GM18511 (cell line): Measurements from ENCODE around the gene NRAP.

ENCODE experiments used
- ATAC-seq: cut with Tn5 transposase; IDR thresholded peaks from one replicate; pipeline ENCODE4 v1.9.1; 2021; ENCODE audit warnings: mild to moderate bottlenecking, moderate library complexity; ENCODE audit not compliant: unreplicated experiment

The NRAP gene

GRCh38 chr10:113610631-113611601 is 52.9 kb downstream of the NRAP start:
- ATAC-seq = no peak

GRCh38 chr10:113609704-113610108 is 54.1 kb downstream of the NRAP start:
- ATAC-seq = no peak

- ATAC-seq = no peak
Observed at GRCh38 chr10:113605268-113605978, 58.4 kb downstream of the NRAP start.

- ATAC-seq = no peak
Observed at GRCh38 chr10:113604572-113604971, 59.3 kb downstream of the NRAP start.

GRCh38 chr10:113603057-113603777 is 60.6 kb downstream of the NRAP start:
- no peak for ATAC-seq

- no peak for ATAC-seq
Observed at GRCh38 chr10:113600569-113600968, 63.3 kb downstream of the NRAP start.

- no peak for ATAC-seq
Observed at GRCh38 chr10:113594652-113595051, 69.2 kb downstream of the NRAP start.

GRCh38 chr10:113592380-113592779 is 71.5 kb downstream of the NRAP start:
- no peak for ATAC-seq

- no peak for ATAC-seq
Observed at GRCh38 chr10:113590581-113590980, 73.3 kb downstream of the NRAP start.

- ATAC-seq = no peak
Observed at GRCh38 chr10:113589201-113589770, 74.6 kb downstream of the NRAP start.

GRCh38 chr10:113585949-113586348 is 77.9 kb downstream of the NRAP start:
- no peak for ATAC-seq

GRCh38 chr10:113583571-113583970 is 80.3 kb downstream of the NRAP start:
- no peak for ATAC-seq

- ATAC-seq = no peak
Observed at GRCh38 chr10:113581092-113581491, 82.7 kb downstream of the NRAP start.

GRCh38 chr10:113578773-113579172 is 85.1 kb downstream of the NRAP start:
- ATAC-seq = no peak

GRCh38 chr10:113576852-113577251 is 87.0 kb downstream of the NRAP start:
- ATAC-seq = no peak

- no peak for ATAC-seq
Observed at GRCh38 chr10:113573368-113573767, 90.5 kb downstream of the NRAP start.

GRCh38 chr10:113572520-113573290 is 91.1 kb downstream of the NRAP start:
- ATAC-seq = no peak

GRCh38 chr10:113569576-113569975 is 94.3 kb downstream of the NRAP start:
- ATAC-seq = no peak

GRCh38 chr10:113566888-113567287 is 97.0 kb downstream of the NRAP start:
- no peak for ATAC-seq

GRCh38 chr10:113565364-113565763 is 98.5 kb downstream of the NRAP start:
- no peak for ATAC-seq
